MCF 10A (cell line): ENCODE measurements around the gene RELL1. TPM values are rescaled to one million over a fixed set of nuclear protein-coding genes. Genes with fewer than 3 reads are reported as not detected.

Experiments
- BruUV-seq: library from RNA; stranded (reverse); fragments of 400-500 nt; replicated peaks from 2 replicates; lab custom pipeline; 2021; lab: Mats Ljungman, UMichigan
- CTCF ChIA-PET: fragments of 300-600 bp; sonication (Branson Sonifier 250); formaldehyde crosslinking; extraction: SDS; loops from one replicate; lab custom pipeline; 2021; ENCODE audit warnings: antibody characterized with exemption, inconsistent platforms; lab: Yijun Ruan, JAX
- POLR2A ChIA-PET: fragments of 300-600, 350-650 bp; sonication (Branson Sonifier 250); formaldehyde crosslinking; extraction: SDS; loops from one replicate; lab custom pipeline; 2020; ENCODE audit warnings: antibody characterized with exemption, inconsistent platforms; lab: Yijun Ruan, JAX
- DNase-seq: peaks from one replicate; pipeline ENCODE4 v3.0.0-alpha.2; 2018; ENCODE audit not compliant: unreplicated experiment
- H3K27ac Mint-ChIP-seq: one replicate; pipeline ENCODE4 v1.8.0; 2022; ENCODE audit warnings: mild to moderate bottlenecking, low read depth, mixed read lengths; ENCODE audit not compliant: unreplicated experiment
- H3K27me3 Mint-ChIP-seq: one replicate; pipeline ENCODE4 v1.8.0; 2022; ENCODE audit warnings: mixed read lengths; ENCODE audit not compliant: insufficient read depth, unreplicated experiment
- H3K36me3 Mint-ChIP-seq: one replicate; pipeline ENCODE4 v1.8.0; 2022; ENCODE audit warnings: mild to moderate bottlenecking, moderate library complexity, mixed read lengths; ENCODE audit not compliant: insufficient read depth, unreplicated experiment
- H3K4me1 Mint-ChIP-seq: one replicate; pipeline ENCODE4 v1.8.0; 2022; ENCODE audit warnings: mixed read lengths; ENCODE audit not compliant: insufficient read depth, unreplicated experiment
- H3K4me3 Mint-ChIP-seq: one replicate; pipeline ENCODE4 v1.8.0; 2022; ENCODE audit warnings: mild to moderate bottlenecking, moderate library complexity, mixed read lengths; ENCODE audit not compliant: unreplicated experiment
- H3K9me3 Mint-ChIP-seq: one replicate; pipeline ENCODE4 v1.8.0; 2022; ENCODE audit warnings: mixed read lengths; ENCODE audit not compliant: unreplicated experiment
- CTCF ChIP-seq: fragments of 200-600 bp; IDR thresholded peaks from one replicate; pipeline ENCODE4 v1.8.0; 2022; ENCODE audit warnings: antibody characterized with exemption, mild to moderate bottlenecking; ENCODE audit not compliant: unreplicated experiment
- intact Hi-C: fragments of 100-400 bp; cut with micrococcal nuclease; formaldehyde crosslinking; loops from 2 replicates; pipeline ENCODE4 v1.14.1; 2022
- total RNA-seq: library from RNA; stranded (reverse); gene quantifications from 2 replicates; pipeline ENCODE4 v1.2.3, GENCODE V29; 2022

The RELL1 gene
- total RNA-seq, 1 experiment from 2014 or later, result 28.6 TPM

- Mint-ChIP-seq H3K27me3 (no peaks in the 10 kb centered on the region), H3K4me3 (no peak overlapping the region), H3K36me3 (peaks cover 7% of the 10 kb centered on the region), H3K9me3 (no peaks in the 10 kb centered on the region), H3K4me1 (peaks cover 22% of the 10 kb centered on the region), H3K27ac (no peak overlapping the region)
- no TSS peak for BruUV-seq
- no peak for TF ChIP-seq CTCF
- no peak for DNase-seq
- intact Hi-C loops, result no loop called here
- POLR2A ChIA-PET, result no interaction called here
- CTCF ChIA-PET, result interaction anchor here (0.6 to 5.5 kb wide), 5 partner anchors 9 to 883 kb away, joined by 5 to 110 read pairs (median 18); no protein-coding TSS in a partner anchor
Observed at GRCh38 chr4:37605843-37606565, 80.2 kb downstream of the RELL1 start.

- Mint-ChIP-seq H3K27ac (peak overlapping the region; percentile 50), H3K27me3 (no peaks in the 10 kb centered on the region)
Observed at GRCh38 chr4:37604461-37604860, 81.7 kb downstream of the RELL1 start.

GRCh38 chr4:37603711-37604110 is 82.5 kb downstream of the RELL1 start:
- ChIA-PET POLR2A (interaction anchor here (0.8 to 1.2 kb wide), 2 partner anchors 45 to 198 kb away, joined by 3 to 4 read pairs; no protein-coding TSS in a partner anchor), CTCF (interaction anchor here (0.6 to 5.5 kb wide), 52 partner anchors 10 to 849 kb away, joined by 3 to 110 read pairs (median 5); partner anchors contain the start of gene PGM2)
- no TSS peak for BruUV-seq
- H3K4me3 Mint-ChIP-seq, result no peak overlapping the region
- H3K27ac Mint-ChIP-seq, result no peak overlapping the region
- no peak for TF ChIP-seq CTCF
- intact Hi-C loops, result loop anchor here (1.0 to 5.0 kb wide), 7 partner anchors 45 to 434 kb away; a partner anchor contains a TSS
- no peaks in the 10 kb centered on the region for H3K9me3 Mint-ChIP-seq
- H3K36me3 Mint-ChIP-seq, result peaks cover 3% of the 10 kb centered on the region
- H3K27me3 Mint-ChIP-seq, result no peaks in the 10 kb centered on the region
- peaks cover 23% of the 10 kb centered on the region for H3K4me1 Mint-ChIP-seq
- DNase-seq, result no peak

More at GRCh38 chr4:37604461-37604860, 81.7 kb downstream of the RELL1 start:
- no TSS peak for BruUV-seq
- Mint-ChIP-seq H3K4me1 (peaks cover 23% of the 10 kb centered on the region), H3K4me3 (no peak overlapping the region), H3K9me3 (no peaks in the 10 kb centered on the region), H3K36me3 (peaks cover 7% of the 10 kb centered on the region)
- intact Hi-C loops, result loop anchor here (5.0 kb wide), 2 partner anchors 63 to 433 kb away; no protein-coding TSS in a partner anchor
- ChIA-PET POLR2A (interaction anchor here (0.5 to 1.2 kb wide), 3 partner anchors 40 to 197 kb away, joined by 3 to 4 read pairs (median 3); no protein-coding TSS in a partner anchor), CTCF (interaction anchor here (0.5 to 5.5 kb wide), 22 partner anchors 11 to 538 kb away, joined by 3 to 110 read pairs (median 4); partner anchors contain the start of gene PGM2)
- no peak for TF ChIP-seq CTCF
- DNase-seq, result peak; percentile 18

GRCh38 chr4:37603070-37603468 is 83.1 kb downstream of the RELL1 start:
- peak; percentile 94 for TF ChIP-seq CTCF
- Mint-ChIP-seq H3K9me3 (no peaks in the 10 kb centered on the region), H3K27me3 (no peaks in the 10 kb centered on the region), H3K4me1 (peaks cover 23% of the 10 kb centered on the region), H3K4me3 (no peak overlapping the region), H3K36me3 (no peaks in the 10 kb centered on the region), H3K27ac (no peak overlapping the region)
- peak; percentile 76 for DNase-seq
- ChIA-PET POLR2A (interaction anchor here (0.7 to 0.9 kb wide), 2 partner anchors 197 to 223 kb away, joined by 3 read pairs; partner anchors contain the start of gene PGM2), CTCF (interaction anchor here (0.6 to 5.5 kb wide), 63 partner anchors 9 to 966 kb away, joined by 3 to 110 read pairs (median 5); partner anchors contain the start of gene PGM2)
- BruUV-seq, result no TSS peak
- intact Hi-C loops, result loop anchor here (1.0 to 5.0 kb wide), 7 partner anchors 45 to 434 kb away; a partner anchor contains a TSS
